Hepatocyte (in vitro differentiated cells): ENCODE results near the gene MACROD2.

Experiments used
- EZH2 ChIP-seq: fragments of 200-600 bp; sonication (generic); IDR thresholded peaks from 2 replicates; pipeline ENCODE4 v1.6.1; 2016; ENCODE audit warnings: antibody characterized with exemption, mild to moderate bottlenecking, borderline replicate concordance
- TF ChIP-seq, protein P1 (sequence below): fragments of 200-600 bp; sonication (generic); IDR thresholded peaks from 2 replicates; pipeline ENCODE4 v1.5.1; 2016; ENCODE audit warnings: antibody characterized with exemption, mild to moderate bottlenecking; ENCODE audit not compliant: poor library complexity

- TF ChIP-seq, protein P1, sequence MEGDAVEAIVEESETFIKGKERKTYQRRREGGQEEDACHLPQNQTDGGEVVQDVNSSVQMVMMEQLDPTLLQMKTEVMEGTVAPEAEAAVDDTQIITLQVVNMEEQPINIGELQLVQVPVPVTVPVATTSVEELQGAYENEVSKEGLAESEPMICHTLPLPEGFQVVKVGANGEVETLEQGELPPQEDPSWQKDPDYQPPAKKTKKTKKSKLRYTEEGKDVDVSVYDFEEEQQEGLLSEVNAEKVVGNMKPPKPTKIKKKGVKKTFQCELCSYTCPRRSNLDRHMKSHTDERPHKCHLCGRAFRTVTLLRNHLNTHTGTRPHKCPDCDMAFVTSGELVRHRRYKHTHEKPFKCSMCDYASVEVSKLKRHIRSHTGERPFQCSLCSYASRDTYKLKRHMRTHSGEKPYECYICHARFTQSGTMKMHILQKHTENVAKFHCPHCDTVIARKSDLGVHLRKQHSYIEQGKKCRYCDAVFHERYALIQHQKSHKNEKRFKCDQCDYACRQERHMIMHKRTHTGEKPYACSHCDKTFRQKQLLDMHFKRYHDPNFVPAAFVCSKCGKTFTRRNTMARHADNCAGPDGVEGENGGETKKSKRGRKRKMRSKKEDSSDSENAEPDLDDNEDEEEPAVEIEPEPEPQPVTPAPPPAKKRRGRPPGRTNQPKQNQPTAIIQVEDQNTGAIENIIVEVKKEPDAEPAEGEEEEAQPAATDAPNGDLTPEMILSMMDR: no peak
- no peak for TF ChIP-seq EZH2
Measured at GRCh38 chr20:15154070-15154469, 1158.8 kb downstream of the MACROD2 start.
